ENCODE measurements around the gene NUMA1.

Gene NUMA1

GRCh38 chr11:72091292-72091691, 10.9 kb upstream of the NUMA1 start:
- in situ Hi-C loops (cut with HindIII; ENCODE audit: low pct_ligation_motif_present, low sequenced_read_pairs) = no loop called here
- TF ChIP-seq CTCF (IDR thresholded peaks at IDR 0.05; ENCODE audit: low read depth, low read length, missing control alignments) = peak; percentile 95
- no peak overlapping the region for H3K4me3 ChIP-seq (ENCODE audit: low read depth, low read length)

GRCh38 chr11:72088076-72088808, 7.9 kb upstream of the NUMA1 start:
- no peaks in the 10 kb centered on the region for H3K36me3 ChIP-seq (replicated peaks)

More at GRCh38 chr11:72091292-72091691, 10.9 kb upstream of the NUMA1 start:
- Histone ChIP-seq H3K27ac (no peak overlapping the region), H3K36me3 (replicated peaks) (peaks cover 6% of the 10 kb centered on the region), H3K27me3 (replicated peaks) (no peaks in the 10 kb centered on the region)
- peak; percentile 46 for DNase-seq

GRCh38 chr11:72085621-72086351, 5.4 kb upstream of the NUMA1 start:
- no peak for TF ChIP-seq CTCF (IDR thresholded peaks at IDR 0.05; ENCODE audit: low read depth, low read length, missing control alignments)
- no peak for DNase-seq
- no peaks in the 10 kb centered on the region for H3K36me3 ChIP-seq (replicated peaks)
- in situ Hi-C loops (cut with HindIII; ENCODE audit: low pct_ligation_motif_present, low sequenced_read_pairs) = no loop called here
- H3K27me3 ChIP-seq (replicated peaks) = no peaks in the 10 kb centered on the region
- H3K27ac ChIP-seq = no peak overlapping the region
- H3K4me3 ChIP-seq (ENCODE audit: low read depth, low read length) = no peak overlapping the region

More at GRCh38 chr11:72088076-72088808, 7.9 kb upstream of the NUMA1 start:
- H3K27ac ChIP-seq = no peak overlapping the region
- H3K4me3 ChIP-seq (ENCODE audit: low read depth, low read length) = no peak overlapping the region
- DNase-seq = no peak
- no peak for TF ChIP-seq CTCF (IDR thresholded peaks at IDR 0.05; ENCODE audit: low read depth, low read length, missing control alignments)
- no peaks in the 10 kb centered on the region for H3K27me3 ChIP-seq (replicated peaks)
- in situ Hi-C loops (cut with HindIII; ENCODE audit: low pct_ligation_motif_present, low sequenced_read_pairs) = no loop called here

DNA sequence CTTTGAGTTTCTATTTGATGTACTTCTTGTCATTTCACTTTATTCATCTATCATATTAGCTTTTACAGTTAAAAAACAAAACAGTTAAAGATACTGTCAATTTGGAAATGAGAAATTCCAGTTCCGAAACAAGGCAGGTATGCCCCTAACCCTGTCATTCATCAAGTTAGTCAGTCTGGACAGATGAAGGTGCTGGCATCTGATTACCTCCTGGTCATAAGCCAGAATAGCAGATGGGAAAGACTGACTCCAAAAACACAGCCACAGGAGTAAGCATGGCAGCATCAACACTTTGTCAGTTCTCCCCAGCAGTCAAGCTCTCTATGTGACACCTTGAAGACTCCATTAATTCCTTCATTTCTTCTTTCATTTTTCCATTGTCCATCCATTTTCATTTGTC, 4.6 kb upstream of the NUMA1 start:
- no peaks in the 10 kb centered on the region for H3K36me3 ChIP-seq (replicated peaks)
- DNase-seq = no peak
- in situ Hi-C loops (cut with HindIII; ENCODE audit: low pct_ligation_motif_present, low sequenced_read_pairs) = no loop called here
- H3K27ac ChIP-seq = no peak overlapping the region
- no peaks in the 10 kb centered on the region for H3K27me3 ChIP-seq (replicated peaks)
- TF ChIP-seq CTCF (IDR thresholded peaks at IDR 0.05; ENCODE audit: low read depth, low read length, missing control alignments) = no peak
- H3K4me3 ChIP-seq (ENCODE audit: low read depth, low read length) = no peak overlapping the region

DNA sequence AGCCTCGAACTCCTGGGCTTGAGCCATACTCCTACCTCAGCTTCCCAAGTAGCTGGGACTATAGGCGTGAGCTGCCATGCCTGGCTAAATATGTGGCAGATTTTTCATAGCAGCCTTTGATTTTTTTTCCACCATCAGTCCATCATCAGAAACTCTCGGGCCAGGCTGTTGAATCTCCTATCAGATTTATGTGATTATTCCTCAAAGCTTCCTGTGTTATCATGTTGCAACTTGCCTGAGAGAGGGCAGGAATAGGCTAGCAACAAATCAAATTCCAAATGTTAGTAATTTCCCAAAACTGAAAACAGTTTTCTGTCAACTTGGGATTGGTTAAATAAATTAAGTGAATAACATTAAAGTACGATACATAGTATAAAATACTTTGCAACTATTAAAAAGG, 3.7 kb upstream of the NUMA1 start:
- Histone ChIP-seq H3K27ac (no peak overlapping the region), H3K4me3 (ENCODE audit: low read depth, low read length) (no peak overlapping the region), H3K36me3 (replicated peaks) (no peaks in the 10 kb centered on the region), H3K27me3 (replicated peaks) (no peaks in the 10 kb centered on the region)
- in situ Hi-C loops (cut with HindIII; ENCODE audit: low pct_ligation_motif_present, low sequenced_read_pairs) = no loop called here
- TF ChIP-seq CTCF (IDR thresholded peaks at IDR 0.05; ENCODE audit: low read depth, low read length, missing control alignments) = no peak
- no peak for DNase-seq

Data from brain microvascular endothelial cell (primary cell).